Astrocyte (in vitro differentiated cells and primary cell): Measurements from ENCODE around the gene BFSP2. TPM values are rescaled to one million over a fixed set of nuclear protein-coding genes. Genes with fewer than 3 reads are reported as not detected.
A peak's percentile ranks its signal among the peaks of the same experiment; 100 is the strongest.
"Not testable (repeated sequence)": the region's sequence is repeated elsewhere in the genome, so short reads cannot be mapped to it uniquely, and the experiment has no call there.

ENCODE experiments used
- DNase-seq: peaks from one replicate; pipeline ENCODE4 v3.0.0-alpha.2; 2010; ENCODE audit warnings: low read depth
- FAIRE-seq: peaks from 2 replicates; lab custom pipeline; 2011; peaks lifted over from hg19 to GRCh38; lab: Jason Lieb, UNC
- H2AFZ ChIP-seq: 2 replicates; pipeline ENCODE4 v1.6.0; 2012; ENCODE audit warnings: low read depth, low read length, inconsistent platforms
- H3K27ac ChIP-seq: 2 replicates; pipeline ENCODE4 v1.5.1; 2011; ENCODE audit warnings: low read depth, low read length, inconsistent platforms
- H3K27me3 ChIP-seq: 2 replicates; pipeline ENCODE4 v1.6.0; 2011; ENCODE audit warnings: low read length, inconsistent platforms; ENCODE audit not compliant: insufficient read depth
- H3K36me3 ChIP-seq: 2 replicates; pipeline ENCODE4 v1.5.1; 2011; ENCODE audit warnings: low read length, inconsistent platforms; ENCODE audit not compliant: insufficient read depth
- H3K4me1 ChIP-seq: 2 replicates; pipeline ENCODE4 v1.5.1; 2011; ENCODE audit warnings: low read length, inconsistent platforms; ENCODE audit not compliant: insufficient read depth
- H3K4me2 ChIP-seq: 2 replicates; pipeline ENCODE4 v1.6.0; 2012; ENCODE audit warnings: low read length, inconsistent platforms
- H3K4me3 ChIP-seq: 2 replicates; pipeline ENCODE4 v1.5.1; 2011; ENCODE audit warnings: low read depth, mild to moderate bottlenecking, low read length, inconsistent platforms; ENCODE audit not compliant: insufficient read depth
- H3K79me2 ChIP-seq: 2 replicates; pipeline ENCODE4 v1.6.0; 2012; ENCODE audit warnings: mild to moderate bottlenecking, low read length, inconsistent platforms; ENCODE audit not compliant: insufficient read depth
- H3K9ac ChIP-seq: 2 replicates; pipeline ENCODE4 v1.6.0; 2012; ENCODE audit warnings: mild to moderate bottlenecking, low read length, inconsistent platforms
- H3K9me3 ChIP-seq: 2 replicates; pipeline ENCODE4 v1.5.1; 2012; ENCODE audit warnings: low read depth, mild to moderate bottlenecking, low read length, inconsistent platforms; ENCODE audit not compliant: insufficient read depth
- H4K20me1 ChIP-seq: 2 replicates; pipeline ENCODE4 v1.6.0; 2012; ENCODE audit warnings: low read length, inconsistent platforms; ENCODE audit not compliant: insufficient read depth
- H3K27ac Mint-ChIP-seq: one replicate; pipeline ENCODE4 v1.8.0; 2021; ENCODE audit warnings: mild to moderate bottlenecking, mixed read lengths; ENCODE audit not compliant: unreplicated experiment
- H3K27me3 Mint-ChIP-seq: one replicate; pipeline ENCODE4 v1.8.0; 2021; ENCODE audit warnings: low read depth, mixed read lengths; ENCODE audit not compliant: unreplicated experiment
- H3K36me3 Mint-ChIP-seq: one replicate; pipeline ENCODE4 v1.8.0; 2021; ENCODE audit warnings: low read depth, mixed read lengths; ENCODE audit not compliant: unreplicated experiment
- H3K4me1 Mint-ChIP-seq: one replicate; pipeline ENCODE4 v1.8.0; 2021; ENCODE audit warnings: low read depth, mixed read lengths; ENCODE audit not compliant: unreplicated experiment
- H3K4me3 Mint-ChIP-seq: one replicate; pipeline ENCODE4 v1.8.0; 2021; ENCODE audit warnings: mild to moderate bottlenecking, moderate library complexity, mixed read lengths; ENCODE audit not compliant: unreplicated experiment
- H3K9me3 Mint-ChIP-seq: one replicate; pipeline ENCODE4 v1.8.0; 2021; ENCODE audit warnings: mild to moderate bottlenecking, mixed read lengths; ENCODE audit not compliant: unreplicated experiment
- CTCF ChIP-seq: IDR thresholded peaks from 2 replicates; pipeline ENCODE4 v1.5.1; 2011; ENCODE audit warnings: low read depth, mild to moderate bottlenecking, inconsistent platforms, low read length, moderate library complexity; ENCODE audit not compliant: insufficient read depth
- EZH2 ChIP-seq: IDR thresholded peaks from 2 replicates; pipeline ENCODE4 v1.6.1; 2012; ENCODE audit warnings: mild to moderate bottlenecking, low read length, inconsistent platforms; ENCODE audit not compliant: insufficient read depth
- total RNA-seq: library from RNA; stranded (reverse); gene quantifications from 2 replicates; pipeline ENCODE4 v1.2.1, GENCODE V29; 2021

BFSP2 gene
- total RNA-seq, 1 donor from 2014 or later, result not detected

- H3K36me3 Mint-ChIP-seq, result no peaks in the 10 kb centered on the region
- H3K27me3 Mint-ChIP-seq, result peaks cover 1% of the 10 kb centered on the region
- H3K9me3 Mint-ChIP-seq, result no peaks in the 10 kb centered on the region
- Histone ChIP-seq H2AFZ (no peak overlapping the region), H3K9me3 (no peaks in the 10 kb centered on the region), H3K27me3 (no peaks in the 10 kb centered on the region), H4K20me1 (no peaks in the 10 kb centered on the region), H3K4me2 (no peak overlapping the region), H3K9ac (no peak overlapping the region), H3K4me1 (no peaks in the 10 kb centered on the region), H3K79me2 (no peaks in the 10 kb centered on the region), H3K4me3 (no peak overlapping the region), H3K36me3 (no peaks in the 10 kb centered on the region), H3K27ac (no peak overlapping the region)
- H3K4me3 Mint-ChIP-seq, result no peak overlapping the region
- TF ChIP-seq EZH2, result no peak
- TF ChIP-seq CTCF, result no peak
- FAIRE-seq (no peak), DNase-seq (no peak)
- H3K27ac Mint-ChIP-seq, result no peak overlapping the region
- H3K4me1 Mint-ChIP-seq, result no peaks in the 10 kb centered on the region
These were observed 122.1 kb downstream of the BFSP2 start for GRCh38 chr3:133521946-133522345.

DNA sequence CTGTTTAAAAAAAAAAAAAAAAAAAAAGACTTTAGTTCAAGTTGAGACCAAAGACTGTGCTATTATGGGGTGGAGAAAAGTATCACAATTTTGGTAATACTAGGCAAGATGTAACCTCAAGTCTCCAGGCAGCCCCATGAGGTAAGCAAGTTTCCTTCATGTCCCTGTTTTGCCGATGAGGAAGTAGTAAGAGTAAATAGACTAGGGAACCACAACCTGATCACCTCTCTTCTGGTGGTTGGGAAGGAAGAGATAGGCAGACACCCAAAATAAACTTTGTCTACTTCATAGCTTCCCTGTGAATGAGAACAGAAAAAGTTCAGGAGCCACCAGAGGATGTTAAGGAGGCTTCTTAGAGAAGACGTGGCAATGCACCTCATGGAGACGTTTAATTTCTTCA lies 123.9 kb downstream of the BFSP2 start:
- not testable (repeated sequence) for H3K4me3 Mint-ChIP-seq, H3K27ac ChIP-seq, H3K27me3 Mint-ChIP-seq, H4K20me1 ChIP-seq, H3K9ac ChIP-seq, H3K79me2 ChIP-seq, H3K4me3 ChIP-seq, H3K9me3 Mint-ChIP-seq, H2AFZ ChIP-seq, H3K36me3 Mint-ChIP-seq, H3K4me1 ChIP-seq, H3K4me1 Mint-ChIP-seq, H3K36me3 ChIP-seq, H3K27ac Mint-ChIP-seq, H3K9me3 ChIP-seq, FAIRE-seq, H3K4me2 ChIP-seq, H3K27me3 ChIP-seq
- DNase-seq, result peak; percentile 29

Other genes starting within 250 kb of the BFSP2 start
- gene CDV3, start 173.6 kb downstream of the BFSP2 start, total RNA-seq, result 290 and 323 TPM in 2 replicates